Cardiac muscle cell (in vitro differentiated cells and primary cell): Measurements from ENCODE around the gene ADGRB2. TPM values are rescaled to one million over a fixed set of nuclear protein-coding genes. Genes with fewer than 3 reads are reported as not detected.

ENCODE experiments used
- DNase-seq, 2 donors: peaks; one replicate each; pipeline versions ENCODE4 v3.0.0 to v3.0.0-alpha.2; 2010 to 2017; ENCODE audit warnings: low read depth in 1 of 2, low spot score in 1 of 2
- H3K27ac ChIP-seq: fragments of 200-600 bp; sonication (generic); 2 replicates; pipeline ENCODE4 v1.5.1; 2016
- H3K27me3 ChIP-seq: fragments of 200-600 bp; sonication (generic); 2 replicates; pipeline ENCODE4 v1.6.0; 2016; ENCODE audit warnings: control low read depth
- H3K36me3 ChIP-seq: fragments of 200-600 bp; sonication (generic); 2 replicates; pipeline ENCODE4 v1.5.1; 2016; ENCODE audit warnings: control low read depth
- H3K4me1 ChIP-seq: fragments of 200-600 bp; sonication (generic); 2 replicates; pipeline ENCODE4 v1.8.1; 2017; ENCODE audit warnings: low read depth, mild to moderate bottlenecking, mixed run types
- H3K4me3 ChIP-seq: fragments of 200-600 bp; sonication (generic); 2 replicates; pipeline ENCODE4 v1.5.1; 2016; ENCODE audit warnings: mild to moderate bottlenecking
- H3K9me3 ChIP-seq: fragments of 200-600 bp; sonication (generic); 2 replicates; pipeline ENCODE4 v1.5.1; 2017; ENCODE audit warnings: low read depth, mild to moderate bottlenecking, control low read depth
- polyA plus RNA-seq: library from polyadenylated mRNA; unstranded; fragments of >200 nt; fragmentation: Nextera tagmentation; extraction: Ambion mirVana; gene quantifications from 2 replicates; pipeline ENCODE4 v1.2.1, GENCODE V29; 2016
- total RNA-seq: library from RNA; depleted of rRNA; stranded (reverse); fragments of >200 nt; gene quantifications from 2 replicates; pipeline ENCODE4 v1.2.3, GENCODE V29; 2016
- TF ChIP-seq, protein P1 (sequence below): IDR thresholded peaks from 2 replicates; pipeline ENCODE4 v1.5.1; 2012; ENCODE audit warnings: low read depth, mild to moderate bottlenecking, low read length

ADGRB2 gene
- total and polyA plus RNA-seq, 2 experiments from 2014 or later: 95.0 to 309 TPM

DNA sequence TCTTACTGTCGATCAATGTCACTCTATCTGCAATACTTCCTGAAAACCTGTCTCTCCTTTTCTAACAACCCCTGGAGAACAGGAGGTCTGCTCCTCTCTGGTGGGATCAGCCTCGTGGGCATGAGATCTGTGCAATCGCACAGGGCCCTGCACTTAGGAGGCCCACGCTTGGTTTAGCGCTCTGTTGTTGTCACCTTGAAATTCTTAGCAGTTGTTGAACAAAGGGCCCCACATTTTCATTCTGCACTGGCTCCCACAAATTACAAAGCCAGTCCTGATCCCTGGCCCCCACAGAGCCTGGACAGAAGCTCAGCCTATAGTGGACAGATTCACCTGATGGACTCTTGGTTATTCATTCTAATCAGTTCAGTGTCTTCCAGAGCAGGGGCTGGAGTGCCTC, 33.1 kb upstream of the ADGRB2 start:
- TF ChIP-seq, protein P1, sequence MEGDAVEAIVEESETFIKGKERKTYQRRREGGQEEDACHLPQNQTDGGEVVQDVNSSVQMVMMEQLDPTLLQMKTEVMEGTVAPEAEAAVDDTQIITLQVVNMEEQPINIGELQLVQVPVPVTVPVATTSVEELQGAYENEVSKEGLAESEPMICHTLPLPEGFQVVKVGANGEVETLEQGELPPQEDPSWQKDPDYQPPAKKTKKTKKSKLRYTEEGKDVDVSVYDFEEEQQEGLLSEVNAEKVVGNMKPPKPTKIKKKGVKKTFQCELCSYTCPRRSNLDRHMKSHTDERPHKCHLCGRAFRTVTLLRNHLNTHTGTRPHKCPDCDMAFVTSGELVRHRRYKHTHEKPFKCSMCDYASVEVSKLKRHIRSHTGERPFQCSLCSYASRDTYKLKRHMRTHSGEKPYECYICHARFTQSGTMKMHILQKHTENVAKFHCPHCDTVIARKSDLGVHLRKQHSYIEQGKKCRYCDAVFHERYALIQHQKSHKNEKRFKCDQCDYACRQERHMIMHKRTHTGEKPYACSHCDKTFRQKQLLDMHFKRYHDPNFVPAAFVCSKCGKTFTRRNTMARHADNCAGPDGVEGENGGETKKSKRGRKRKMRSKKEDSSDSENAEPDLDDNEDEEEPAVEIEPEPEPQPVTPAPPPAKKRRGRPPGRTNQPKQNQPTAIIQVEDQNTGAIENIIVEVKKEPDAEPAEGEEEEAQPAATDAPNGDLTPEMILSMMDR: no peak

DNA sequence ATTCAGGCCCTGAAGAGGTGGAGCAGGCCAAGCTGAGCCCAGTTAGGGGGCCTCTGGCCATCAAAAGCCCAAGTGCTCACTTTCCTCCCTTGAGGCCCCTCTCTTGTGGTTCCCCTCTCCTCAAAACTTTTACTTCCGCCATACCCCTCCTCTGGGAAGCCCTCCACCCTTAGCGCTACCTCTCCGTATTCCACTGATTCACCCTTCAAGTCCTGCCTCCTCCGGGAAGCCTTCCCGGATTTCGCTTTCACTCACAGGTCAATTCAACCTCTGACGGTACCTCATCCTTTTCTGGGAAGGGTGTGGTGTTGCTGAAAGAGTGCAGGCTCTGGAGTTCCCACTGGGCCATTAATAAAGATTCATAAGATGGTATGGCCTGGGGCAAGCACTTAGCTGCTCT, 32.6 kb upstream of the ADGRB2 start:
- H3K9me3 ChIP-seq: no peaks in the 10 kb centered on the region
- no peaks in the 10 kb centered on the region for H3K36me3 ChIP-seq
- no peaks in the 10 kb centered on the region for H3K4me1 ChIP-seq
- H3K27me3 ChIP-seq: no peaks in the 10 kb centered on the region
- no peak for DNase-seq
- TF ChIP-seq, protein P1: no peak
- H3K27ac ChIP-seq: no peak overlapping the region
- no peak overlapping the region for H3K4me3 ChIP-seq

More for the DNA sequence above, 33.1 kb upstream of the ADGRB2 start:
- no peak for DNase-seq
- no peaks in the 10 kb centered on the region for H3K4me1 ChIP-seq
- H3K36me3 ChIP-seq: no peaks in the 10 kb centered on the region
- H3K9me3 ChIP-seq: no peaks in the 10 kb centered on the region
- H3K4me3 ChIP-seq: no peak overlapping the region
- H3K27me3 ChIP-seq: no peaks in the 10 kb centered on the region
- no peak overlapping the region for H3K27ac ChIP-seq

DNA sequence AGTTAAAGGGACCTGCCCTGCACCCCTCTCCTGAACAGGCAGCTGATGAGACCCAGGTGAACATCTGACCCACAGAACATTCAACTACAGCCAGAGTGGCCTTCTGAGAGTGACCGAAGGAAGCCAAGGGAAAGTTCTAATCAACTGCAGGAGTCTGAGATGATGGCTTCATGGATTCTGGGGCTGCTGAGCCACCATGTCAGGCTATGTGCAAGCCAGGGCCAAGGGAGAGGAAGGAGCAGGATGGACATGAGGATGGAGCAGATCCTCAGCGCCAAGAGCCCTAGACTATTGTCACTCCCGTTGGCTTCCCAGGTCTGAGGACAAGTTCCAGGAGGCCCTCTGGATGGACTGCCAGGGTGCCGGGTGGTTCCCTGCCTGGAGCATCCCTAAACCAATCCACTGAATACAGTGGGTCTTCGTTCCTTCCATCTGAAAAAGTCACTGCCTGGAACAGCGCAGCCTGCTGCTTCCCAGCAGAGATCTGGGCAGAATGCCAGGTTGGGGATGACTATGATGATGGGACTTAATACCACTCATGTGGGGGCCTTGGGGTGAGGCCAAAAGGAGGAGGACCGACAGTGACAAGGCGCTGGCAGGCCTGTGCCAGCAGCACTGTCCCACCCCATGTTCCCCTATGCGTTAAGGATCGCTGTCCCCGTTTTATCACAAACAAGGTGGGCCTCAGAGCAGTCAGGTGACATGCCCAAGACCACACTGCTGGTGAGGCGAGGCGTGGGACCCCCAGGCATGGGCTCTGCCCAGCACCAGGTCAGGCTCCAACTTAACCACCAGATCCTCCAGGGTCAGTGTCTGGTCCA, 31.9 kb upstream of the ADGRB2 start:
- no peaks in the 10 kb centered on the region for H3K36me3 ChIP-seq
- H3K27me3 ChIP-seq: no peaks in the 10 kb centered on the region
- H3K27ac ChIP-seq: no peak overlapping the region
- no peaks in the 10 kb centered on the region for H3K9me3 ChIP-seq
- TF ChIP-seq, protein P1: no peak
- H3K4me3 ChIP-seq: no peak overlapping the region
- DNase-seq: peak in 1 of 2 donors; percentile 80
- no peaks in the 10 kb centered on the region for H3K4me1 ChIP-seq

DNA sequence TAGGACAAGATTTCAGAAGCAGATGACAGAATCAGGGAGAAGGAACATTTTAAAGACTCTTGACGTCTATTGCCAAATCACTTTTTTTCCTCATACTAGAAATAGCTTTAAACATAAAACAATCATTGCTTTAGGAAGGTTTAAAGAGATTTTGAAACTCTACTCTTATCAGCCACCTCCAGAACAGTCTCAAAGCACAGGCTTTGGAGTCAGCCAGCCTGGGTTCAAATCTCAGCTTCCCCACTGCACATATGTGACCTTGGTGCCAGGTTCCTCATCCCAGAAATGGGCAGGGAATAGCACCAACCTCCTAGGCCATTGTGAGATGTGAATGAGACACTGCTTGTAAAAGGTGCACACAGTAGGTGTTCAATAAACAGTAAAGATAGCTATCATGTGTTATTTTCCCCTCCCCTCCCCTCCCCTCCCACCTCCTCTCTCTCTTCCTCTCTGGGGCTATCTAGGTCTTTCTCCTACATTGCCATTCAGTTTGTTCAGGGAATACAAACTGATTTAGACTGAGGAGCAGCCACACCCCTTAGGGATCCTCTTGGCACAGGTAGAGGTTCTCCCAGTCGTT, 31.0 kb upstream of the ADGRB2 start:
- Histone ChIP-seq H3K9me3 (no peaks in the 10 kb centered on the region), H3K4me1 (no peaks in the 10 kb centered on the region), H3K27me3 (no peaks in the 10 kb centered on the region), H3K27ac (no peak overlapping the region), H3K36me3 (no peaks in the 10 kb centered on the region), H3K4me3 (no peak overlapping the region)
- TF ChIP-seq, protein P1: no peak
- DNase-seq: no peak

DNA sequence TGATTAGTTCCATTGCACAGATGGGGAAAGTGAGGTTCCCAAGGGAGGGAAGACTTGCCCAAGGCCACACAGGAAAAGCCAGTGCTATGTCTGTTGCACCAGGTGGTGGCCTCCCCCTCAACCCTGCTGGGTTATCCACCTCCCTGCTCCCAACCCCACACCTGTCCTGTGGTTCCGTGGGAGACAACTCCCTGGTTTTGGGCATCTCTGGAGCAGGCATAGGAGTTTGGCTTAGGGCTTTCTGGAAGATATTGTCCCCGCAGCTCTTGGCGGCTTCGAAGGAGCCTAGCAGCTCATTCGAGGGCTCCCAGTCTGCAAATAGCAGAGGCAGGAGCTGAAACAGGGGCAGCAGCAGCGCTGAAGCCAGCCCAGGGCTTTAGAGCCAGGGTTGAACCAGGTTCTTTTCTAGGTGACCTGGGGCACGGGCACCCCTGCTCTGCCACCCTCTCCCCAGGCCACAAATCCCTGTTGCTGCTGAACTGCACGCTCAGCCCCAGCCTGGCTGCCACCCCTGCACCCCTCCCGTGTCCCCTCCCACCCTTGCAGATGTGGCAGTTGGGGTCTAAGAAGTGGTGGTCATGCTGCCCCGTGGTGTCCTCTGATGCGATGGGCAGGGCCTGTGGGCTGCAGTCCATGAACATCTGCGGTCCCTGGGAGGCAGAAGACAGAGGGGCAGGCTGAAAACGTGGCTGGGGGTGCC, 29.6 kb upstream of the ADGRB2 start:
- TF ChIP-seq, protein P1: no peak
- no peak for DNase-seq
- Histone ChIP-seq H3K4me1 (no peaks in the 10 kb centered on the region), H3K27me3 (no peaks in the 10 kb centered on the region), H3K27ac (no peak overlapping the region), H3K36me3 (no peaks in the 10 kb centered on the region), H3K9me3 (no peaks in the 10 kb centered on the region), H3K4me3 (no peak overlapping the region)
